ENCODE results near the gene TANGO2.

Gene TANGO2

GRCh38 chr22:20024650-20025397, 3.9 kb downstream of the TANGO2 start:
- in situ Hi-C loops (cut with MboI; ENCODE audit: low sequenced_read_pairs): no loop called here

- in situ Hi-C loops (cut with MboI; ENCODE audit: low sequenced_read_pairs): no loop called here
Observed at GRCh38 chr22:20025401-20026203, 4.7 kb downstream of the TANGO2 start.

- in situ Hi-C loops (cut with MboI; ENCODE audit: low sequenced_read_pairs): no loop called here
Observed at GRCh38 chr22:20026204-20026908, 5.4 kb downstream of the TANGO2 start.

GRCh38 chr22:20026996-20027601, 6.2 kb downstream of the TANGO2 start:
- in situ Hi-C loops (cut with MboI; ENCODE audit: low sequenced_read_pairs): no loop called here

GRCh38 chr22:20027966-20028854, 7.3 kb downstream of the TANGO2 start:
- in situ Hi-C loops (cut with MboI; ENCODE audit: low sequenced_read_pairs): no loop called here

DNA sequence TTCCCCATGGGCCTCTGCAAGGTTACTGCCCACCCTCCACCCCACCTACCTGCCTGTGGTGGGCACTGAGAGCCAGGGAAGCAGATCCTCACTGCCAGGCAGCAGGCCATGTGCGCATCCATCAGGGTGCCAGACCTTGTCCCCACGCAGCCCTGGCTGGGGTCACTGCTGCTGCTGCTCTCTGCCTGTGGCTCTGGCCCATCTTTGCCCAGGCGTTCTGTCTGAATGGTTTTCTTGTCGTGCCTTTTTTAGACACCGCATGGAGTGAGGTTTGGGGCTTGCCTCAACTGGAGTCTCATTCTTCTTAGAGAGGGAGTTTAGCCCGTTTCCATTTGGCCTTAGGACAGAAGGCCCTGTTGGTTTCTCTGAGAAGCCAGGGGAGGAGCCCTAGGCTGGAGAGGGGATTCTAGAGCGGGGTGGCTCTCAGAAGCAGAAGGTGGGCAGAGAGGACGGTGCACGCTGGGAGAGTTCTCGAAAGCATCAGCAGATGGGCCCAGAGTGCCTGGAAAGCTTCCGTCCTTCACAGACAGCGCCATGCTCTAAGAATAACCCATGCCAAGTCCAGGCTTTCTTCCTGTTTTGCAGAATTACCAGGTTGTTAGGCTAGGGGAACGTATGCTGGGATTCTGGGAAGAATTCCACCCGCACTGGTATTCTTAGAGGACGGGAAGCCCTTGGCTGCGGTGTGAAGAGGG, 8.1 kb downstream of the TANGO2 start:
- in situ Hi-C loops (cut with MboI; ENCODE audit: low sequenced_read_pairs): no loop called here

DNA sequence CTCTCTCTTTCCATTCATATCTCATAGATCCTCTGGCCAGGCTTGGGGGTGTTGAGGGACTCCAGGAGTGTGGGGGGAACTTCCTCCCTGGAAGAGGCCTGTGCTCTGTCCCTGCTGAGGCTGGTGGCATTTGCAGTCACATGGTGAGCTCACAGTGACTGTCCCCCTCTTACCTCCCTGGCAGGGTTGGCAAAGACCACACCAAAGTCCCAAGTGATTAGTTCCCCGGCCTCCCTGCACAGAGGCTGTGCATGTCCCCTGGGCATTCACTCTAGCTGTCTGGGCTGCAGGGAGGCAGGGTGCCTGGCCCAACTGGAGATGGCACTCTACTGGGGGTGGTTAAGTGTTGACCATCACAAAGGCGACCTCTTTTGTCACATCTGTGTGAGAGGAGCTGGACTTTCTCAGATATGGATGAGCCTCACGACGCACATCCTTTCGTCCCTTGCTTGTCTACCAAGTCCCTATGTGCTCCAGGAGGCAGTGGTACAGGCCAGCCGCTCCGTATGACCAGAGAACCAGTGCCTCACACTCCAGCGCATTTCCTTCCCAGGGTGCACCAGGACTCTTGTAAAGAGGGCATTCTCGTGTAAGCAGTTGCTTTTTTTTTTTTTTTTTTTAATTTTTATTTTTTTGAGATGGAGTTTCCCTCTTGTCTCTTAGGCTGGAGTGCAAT, 8.8 kb downstream of the TANGO2 start:
- in situ Hi-C loops (cut with MboI; ENCODE audit: low sequenced_read_pairs): no loop called here

DNA sequence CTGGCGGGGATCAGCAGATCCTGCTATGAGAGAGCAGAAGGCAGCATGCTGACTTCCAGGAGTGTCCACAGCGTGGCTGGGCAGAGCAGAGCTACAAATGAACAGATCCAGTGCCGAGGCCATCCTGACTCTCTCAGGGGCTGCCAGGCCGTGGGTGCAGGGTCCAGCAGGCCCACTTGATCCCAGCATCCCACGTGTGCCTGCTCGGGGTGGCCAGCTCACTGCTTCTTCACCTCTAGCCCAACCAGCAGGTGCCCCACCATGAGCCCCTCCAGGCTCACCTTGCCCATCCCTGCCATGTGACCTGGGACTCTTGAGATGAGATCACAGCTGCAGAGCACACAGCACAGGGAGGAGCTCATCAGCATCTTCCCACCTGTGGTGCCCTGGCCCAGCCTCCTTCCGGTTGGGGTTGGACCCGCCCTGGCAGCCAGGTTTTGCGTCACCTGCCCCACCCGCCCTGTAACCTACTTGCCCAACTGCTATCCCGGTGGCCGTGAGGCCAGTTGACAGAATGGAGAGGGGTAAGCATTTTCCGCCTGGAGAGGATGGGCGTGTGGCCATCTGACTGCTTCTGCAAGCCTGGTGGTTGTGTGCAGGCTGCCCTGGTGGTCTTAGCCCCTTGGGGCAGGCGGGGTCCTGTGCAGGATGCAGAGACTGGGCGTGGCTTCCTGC, 11.0 kb downstream of the TANGO2 start:
- in situ Hi-C loops (cut with MboI; ENCODE audit: low sequenced_read_pairs): no loop called here

- in situ Hi-C loops (cut with MboI; ENCODE audit: low sequenced_read_pairs): no loop called here
Observed at GRCh38 chr22:20032407-20032991, 11.6 kb downstream of the TANGO2 start.

DNA sequence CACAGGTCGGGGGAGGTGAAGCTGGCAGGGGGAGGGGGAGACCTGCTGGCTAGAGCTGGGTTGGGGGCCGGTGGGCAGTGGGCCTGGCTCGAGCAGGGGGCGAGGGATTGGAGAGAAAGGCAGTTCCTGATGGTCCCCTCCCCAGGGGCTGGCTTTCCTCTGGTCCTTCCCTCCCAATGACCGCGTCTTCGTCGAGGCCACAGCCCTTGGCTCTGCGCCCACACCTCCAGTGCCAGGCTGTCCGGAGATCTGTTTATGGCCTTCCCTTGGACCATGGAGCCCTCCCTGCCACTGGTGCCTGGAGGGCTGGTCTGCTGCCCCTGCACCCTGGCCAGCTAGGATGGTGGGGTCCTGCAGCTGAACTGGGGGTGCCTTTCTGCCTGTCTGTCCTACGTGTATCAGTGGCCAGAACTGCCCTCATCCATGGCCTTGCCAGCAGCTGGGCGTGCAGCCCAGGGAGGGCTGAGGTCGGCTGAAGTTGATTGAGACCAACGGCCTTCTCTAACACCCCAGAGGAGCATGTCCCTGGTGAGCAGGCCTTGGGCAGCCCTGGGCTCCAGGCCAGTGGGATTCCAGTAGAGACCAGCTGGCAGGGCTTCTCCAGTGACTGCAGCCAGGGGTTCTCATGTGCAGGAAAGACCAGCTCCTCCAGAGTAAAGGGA, 12.3 kb downstream of the TANGO2 start:
- in situ Hi-C loops (cut with MboI; ENCODE audit: low sequenced_read_pairs): no loop called here

GRCh38 chr22:20034143-20034542, 13.2 kb downstream of the TANGO2 start:
- in situ Hi-C loops (cut with MboI; ENCODE audit: low sequenced_read_pairs): no loop called here

- in situ Hi-C loops (cut with MboI; ENCODE audit: low sequenced_read_pairs): no loop called here
Observed at GRCh38 chr22:20035375-20036083, 14.6 kb downstream of the TANGO2 start.

DNA sequence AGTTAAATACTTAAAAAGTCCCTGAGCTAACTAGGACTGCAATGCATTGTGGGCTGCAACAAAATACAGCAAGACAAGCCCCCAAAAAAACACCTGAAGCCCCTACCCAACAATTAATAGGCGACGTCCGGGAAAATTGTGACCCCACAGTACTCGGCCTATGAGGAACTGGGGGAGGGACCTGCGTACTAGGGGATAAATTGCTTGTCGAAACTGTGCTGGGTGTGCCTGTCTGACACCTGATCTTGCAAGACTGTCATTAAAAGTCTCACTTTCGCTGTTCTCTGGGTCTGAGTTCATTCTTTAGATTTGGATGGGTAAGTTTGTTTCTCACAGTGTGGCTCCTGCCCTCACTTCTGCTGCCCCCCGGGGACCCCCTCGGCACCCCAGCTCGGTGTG, 15.2 kb downstream of the TANGO2 start:
- in situ Hi-C loops (cut with MboI; ENCODE audit: low sequenced_read_pairs): no loop called here

DNA sequence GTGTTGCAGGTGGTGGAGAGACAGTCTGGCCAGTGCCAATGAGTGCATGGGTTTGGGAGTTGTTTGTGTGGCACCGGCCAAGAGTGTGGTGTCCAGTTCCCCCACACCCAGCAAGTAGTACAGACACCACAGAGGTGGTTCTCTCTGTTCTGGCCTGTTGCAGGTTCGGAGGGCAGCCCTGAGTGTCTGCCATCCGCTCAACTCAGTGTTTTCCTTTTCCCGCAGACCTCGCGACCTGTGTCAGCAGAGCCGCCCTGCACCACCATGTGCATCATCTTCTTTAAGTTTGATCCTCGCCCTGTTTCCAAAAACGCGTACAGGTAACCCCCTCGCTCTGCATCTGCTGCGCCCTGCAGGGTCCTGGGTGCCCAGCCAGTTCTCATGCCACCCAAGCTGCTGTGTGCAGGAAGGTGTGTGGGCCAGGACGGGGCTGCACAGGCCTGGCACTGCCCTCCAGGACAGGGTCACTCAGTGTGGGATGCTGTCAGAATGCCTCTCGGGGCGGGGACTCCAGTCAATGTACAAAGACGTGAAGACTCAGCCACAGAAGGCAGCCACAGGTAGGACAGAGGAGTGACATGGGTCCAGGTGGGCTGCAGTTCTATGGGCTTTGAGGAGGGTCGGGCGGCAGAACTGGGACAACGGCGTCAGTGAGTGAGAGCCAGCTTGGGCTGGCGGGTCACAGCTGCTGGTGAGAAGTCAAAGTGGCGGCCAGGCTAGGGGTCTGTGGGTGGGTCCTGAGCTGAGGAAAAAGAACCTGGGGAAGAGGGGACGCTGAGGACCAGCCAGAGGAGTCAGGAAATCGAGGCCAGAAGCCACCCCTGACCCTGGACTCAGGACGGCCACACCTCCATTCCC, 15.9 kb downstream of the TANGO2 start:
- in situ Hi-C loops (cut with MboI; ENCODE audit: low sequenced_read_pairs): no loop called here

- in situ Hi-C loops (cut with MboI; ENCODE audit: low sequenced_read_pairs): no loop called here
Observed at GRCh38 chr22:20037419-20037818, 16.5 kb downstream of the TANGO2 start.

DNA sequence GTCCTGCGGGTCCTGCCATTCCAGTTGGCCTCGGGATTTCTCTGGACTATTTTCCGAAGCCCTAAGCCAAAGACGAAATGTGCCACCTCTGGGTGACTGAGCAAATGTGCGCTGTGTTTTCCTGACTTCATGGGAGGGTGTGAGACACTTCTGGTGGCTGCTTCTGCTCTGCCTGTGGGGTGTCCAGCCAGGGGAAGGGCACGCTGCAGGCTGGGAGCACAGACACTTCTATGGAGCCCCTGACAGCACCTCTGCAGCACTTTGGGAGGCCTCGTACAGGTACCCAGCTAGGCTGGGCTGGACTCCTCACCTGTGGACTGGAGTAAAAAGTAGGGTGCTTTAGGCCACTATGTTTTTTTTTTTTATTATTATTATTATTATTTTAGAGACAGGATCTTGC, 17.7 kb downstream of the TANGO2 start:
- in situ Hi-C loops (cut with MboI; ENCODE audit: low sequenced_read_pairs): no loop called here
